GM19023 (cell line): ENCODE data around the gene ARHGEF19.
"Not testable (repeated sequence)": the region's sequence is repeated elsewhere in the genome, so short reads cannot be mapped to it uniquely, and the experiment has no call there.

ENCODE experiments used
- ATAC-seq: cut with Tn5 transposase; IDR thresholded peaks from one replicate; pipeline ENCODE4 v1.9.1; 2021; ENCODE audit warnings: mild to moderate bottlenecking, moderate library complexity; ENCODE audit not compliant: unreplicated experiment

Gene ARHGEF19

DNA sequence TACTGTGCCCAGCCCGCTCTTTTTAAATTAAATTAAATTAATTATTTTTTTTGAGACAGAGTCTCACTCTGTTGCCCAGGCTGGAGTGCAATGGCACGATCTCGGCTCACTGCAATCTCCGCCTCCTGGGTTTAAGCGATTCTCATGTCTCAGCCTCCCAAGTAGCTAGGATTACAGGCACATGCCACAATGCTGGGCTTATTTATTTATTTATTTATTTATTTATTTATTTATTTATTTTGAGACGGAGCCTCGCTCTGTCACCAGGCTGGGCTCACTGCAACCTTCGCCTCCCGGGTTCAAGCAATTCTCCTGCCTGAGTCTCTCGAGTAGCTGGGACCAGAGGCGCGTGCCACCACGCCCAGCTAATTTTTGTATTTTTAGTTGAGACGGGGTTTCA is 10.3 kb upstream of the ARHGEF19 start:
- not testable (repeated sequence) for ATAC-seq

DNA sequence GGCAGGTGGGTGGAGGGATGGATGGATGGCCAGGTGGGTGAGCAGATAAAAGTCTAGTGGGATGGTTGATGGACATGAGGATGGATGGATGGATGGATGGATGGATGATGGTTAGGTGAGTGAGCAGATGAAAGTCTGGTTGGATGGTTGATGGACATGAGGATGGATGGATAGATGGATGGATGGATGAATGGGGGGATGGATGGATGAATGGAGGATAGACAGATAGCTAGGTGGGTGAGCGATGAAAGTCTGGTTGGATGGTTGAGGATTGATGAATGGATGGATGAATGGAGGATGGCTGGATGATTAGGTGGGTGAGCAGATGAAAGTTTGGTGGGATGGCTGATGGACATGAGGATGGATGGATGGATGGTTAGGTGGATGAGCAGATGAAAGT is 9.0 kb upstream of the ARHGEF19 start:
- no peak for ATAC-seq

DNA sequence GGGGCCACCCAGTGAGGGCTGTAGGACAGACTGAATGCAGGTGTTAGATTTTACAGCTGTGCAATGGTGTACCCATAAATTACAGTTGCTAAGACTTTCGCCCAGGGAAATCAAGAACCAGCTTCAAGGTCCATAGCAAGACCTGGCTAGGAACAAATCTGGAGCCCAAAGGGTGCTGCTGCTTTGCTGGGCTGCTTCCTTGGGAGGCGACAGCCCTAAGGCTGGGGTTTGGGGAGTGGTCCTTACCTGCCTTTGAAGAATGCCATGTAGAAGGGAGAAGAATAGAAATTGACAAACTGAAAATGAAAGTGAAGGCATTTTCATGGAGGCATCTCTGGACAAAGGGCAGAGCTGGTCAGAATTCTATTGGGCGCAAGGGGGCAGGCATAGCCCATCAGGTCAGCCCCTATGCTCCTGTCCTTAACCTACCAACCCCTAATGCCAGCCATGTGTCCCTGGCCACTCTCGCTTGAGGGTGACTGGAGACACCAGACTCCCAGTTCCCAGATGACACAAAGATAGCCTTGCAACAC is 7.6 kb upstream of the ARHGEF19 start:
- no peak for ATAC-seq

DNA sequence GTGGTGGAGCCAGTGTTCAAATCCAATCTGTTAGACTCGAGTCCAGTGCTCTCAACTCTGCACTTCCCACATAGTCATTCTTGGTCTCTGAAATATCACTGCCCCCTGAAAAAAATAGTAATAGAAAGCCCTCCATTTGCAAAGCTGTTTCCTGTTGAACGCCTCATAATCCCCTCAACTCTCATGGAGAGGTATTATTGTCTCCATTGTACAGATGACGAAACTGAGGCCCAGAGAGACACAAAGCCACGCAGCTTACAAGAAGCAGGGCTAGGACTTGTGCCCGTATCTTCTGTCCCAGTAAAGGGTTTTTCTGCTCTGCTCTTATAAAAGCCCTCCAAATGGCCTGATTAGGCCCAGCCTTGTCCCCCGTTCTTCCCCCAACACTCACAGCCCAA is 6.2 kb upstream of the ARHGEF19 start:
- ATAC-seq: no peak

DNA sequence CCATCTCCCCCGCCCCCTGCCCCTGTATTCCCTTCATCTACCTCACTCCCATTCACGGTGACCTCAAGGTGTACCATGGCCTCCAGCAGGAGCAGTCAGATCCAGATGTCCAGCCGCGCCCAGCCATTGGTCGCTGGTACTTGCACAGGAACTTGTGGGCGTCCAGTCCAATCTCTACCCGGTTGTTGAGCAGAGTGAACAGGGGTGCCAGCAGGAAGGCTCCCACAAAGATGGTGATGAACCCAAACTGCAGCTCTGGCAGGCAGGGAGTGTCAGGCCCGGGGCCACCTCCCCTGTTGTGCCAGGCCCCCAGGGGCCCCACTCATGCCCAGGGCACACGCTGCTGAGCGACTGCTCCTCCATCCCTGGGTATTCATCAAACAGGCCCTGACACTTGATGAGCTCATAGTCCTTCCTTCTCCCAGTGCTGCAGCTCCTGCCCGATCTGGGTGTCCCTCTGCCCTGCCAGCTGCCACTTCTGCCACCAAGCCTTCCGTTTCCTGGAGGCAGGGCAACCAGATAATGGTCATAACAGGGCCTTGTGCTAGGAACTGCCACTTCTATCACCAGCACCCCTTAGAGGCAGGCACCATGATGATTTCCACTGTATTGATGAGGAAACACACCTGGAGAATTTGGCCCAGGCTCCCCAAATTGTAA is 5.7 kb upstream of the ARHGEF19 start:
- ATAC-seq: no peak

DNA sequence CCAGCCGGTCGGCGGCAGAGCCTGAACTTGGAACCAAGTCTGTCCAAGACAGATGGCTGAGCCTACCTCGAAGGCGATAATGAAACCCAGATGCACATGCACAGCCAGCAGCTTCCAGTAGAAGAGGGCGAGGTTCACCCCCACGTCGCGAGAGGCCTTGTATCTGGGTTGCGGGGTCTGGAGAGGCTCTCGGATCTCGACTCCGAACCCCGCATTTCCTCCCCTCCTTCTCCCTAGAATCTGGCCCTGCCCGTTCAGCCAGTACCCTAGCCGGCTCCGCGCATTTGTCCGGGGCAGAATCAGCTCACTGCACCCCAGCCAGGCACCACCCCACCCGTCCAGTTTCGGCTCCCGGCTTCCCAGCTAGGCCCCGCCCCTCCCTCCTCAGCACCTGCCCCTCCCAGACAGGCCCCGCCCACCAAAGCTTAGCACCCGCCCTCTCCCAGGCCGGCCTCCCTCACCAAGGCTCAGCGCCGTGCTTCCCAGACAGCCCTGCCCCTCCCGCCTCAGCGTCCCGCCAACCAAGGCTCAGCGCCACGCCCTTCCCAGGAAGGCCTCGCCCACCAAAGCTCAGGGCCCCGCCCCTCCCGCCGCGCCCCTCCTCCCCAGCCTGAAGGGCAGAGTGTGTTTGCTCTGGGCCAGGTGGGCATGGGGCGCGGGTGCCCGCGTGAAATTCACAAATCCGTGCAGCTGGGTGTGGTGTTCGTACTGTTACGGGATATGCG is 4.8 kb upstream of the ARHGEF19 start:
- peak; percentile 86 for ATAC-seq

DNA sequence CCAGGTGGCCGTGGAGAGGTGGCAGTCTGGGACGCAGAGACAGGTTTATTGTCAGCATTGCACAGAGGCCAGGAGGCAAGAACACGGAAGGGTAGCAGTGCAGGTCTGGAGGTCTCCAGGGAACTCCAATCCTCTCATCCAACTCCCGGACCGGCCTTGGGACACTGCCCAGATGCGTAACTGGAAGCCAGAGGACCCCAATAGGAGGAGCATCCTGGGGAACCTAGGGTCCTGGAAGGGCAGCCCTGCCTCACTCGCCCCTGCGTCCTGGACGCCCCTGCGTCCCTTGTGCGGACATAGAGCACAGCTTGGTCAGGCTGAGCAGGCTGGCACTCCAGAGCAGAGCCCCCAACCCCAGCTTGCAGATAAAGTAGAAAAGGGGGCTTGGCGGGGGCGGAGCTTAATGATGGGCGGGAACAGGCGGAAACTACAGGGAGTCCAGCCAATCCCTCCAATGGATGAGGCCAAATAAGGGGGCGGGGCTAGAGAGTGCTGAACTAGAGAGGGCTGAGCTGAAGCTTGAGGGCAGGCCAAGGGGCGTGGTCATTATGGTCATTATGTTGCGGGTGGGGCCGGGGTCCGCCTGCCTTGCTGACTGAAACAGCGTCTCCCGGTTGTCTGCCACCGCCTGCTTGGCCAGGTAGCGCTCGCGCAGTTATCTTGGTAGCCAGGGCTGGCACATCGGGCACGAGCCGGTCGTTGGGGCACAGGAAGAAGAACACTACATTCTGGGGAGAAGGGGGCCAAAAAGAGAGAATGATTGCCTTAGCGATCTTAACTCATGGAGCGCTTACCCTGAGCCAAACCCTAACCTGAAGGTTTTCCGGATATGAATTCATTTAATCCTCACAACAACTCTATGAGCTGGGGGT is 3.7 kb upstream of the ARHGEF19 start:
- ATAC-seq: peak; percentile 44

DNA sequence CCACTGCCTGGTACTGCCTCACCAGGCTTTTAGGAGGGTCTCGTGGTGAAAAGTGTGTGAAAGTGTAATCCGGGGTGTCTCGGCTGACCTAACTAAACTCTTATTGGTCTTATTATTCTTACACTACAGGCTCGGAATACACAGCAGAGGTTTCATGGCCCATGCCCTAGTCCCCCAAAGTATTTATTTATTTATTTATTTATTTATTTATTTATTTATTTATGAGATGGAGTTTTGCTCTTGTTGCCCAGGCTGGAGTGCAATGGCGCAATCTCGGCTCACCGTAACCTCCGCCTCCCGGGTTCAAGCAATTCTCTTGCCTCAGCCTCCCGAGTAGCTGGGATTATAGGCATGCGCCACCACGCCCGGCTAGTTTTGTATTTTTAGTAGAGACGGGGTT is 2.8 kb upstream of the ARHGEF19 start:
- not testable (repeated sequence) for ATAC-seq

DNA sequence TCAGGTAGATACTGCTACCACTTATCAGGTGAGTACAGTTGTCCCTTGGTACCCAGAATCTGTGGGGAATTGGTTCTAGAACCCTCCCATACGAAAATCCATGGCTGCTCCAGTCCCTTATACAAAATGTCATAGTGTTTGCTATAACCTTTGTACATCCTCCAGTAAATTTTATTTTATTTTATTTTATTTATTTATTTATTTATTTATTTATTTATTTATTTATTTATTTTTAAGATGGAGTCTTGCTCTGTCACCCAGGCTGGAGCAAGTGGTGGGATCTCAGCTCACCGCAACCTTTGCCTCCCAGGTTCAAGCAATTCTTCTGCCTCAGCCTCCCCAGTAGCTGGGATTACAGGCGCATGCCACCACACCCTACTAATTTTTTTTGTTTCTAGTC is 1.1 kb upstream of the ARHGEF19 start:
- ATAC-seq: not testable (repeated sequence)

DNA sequence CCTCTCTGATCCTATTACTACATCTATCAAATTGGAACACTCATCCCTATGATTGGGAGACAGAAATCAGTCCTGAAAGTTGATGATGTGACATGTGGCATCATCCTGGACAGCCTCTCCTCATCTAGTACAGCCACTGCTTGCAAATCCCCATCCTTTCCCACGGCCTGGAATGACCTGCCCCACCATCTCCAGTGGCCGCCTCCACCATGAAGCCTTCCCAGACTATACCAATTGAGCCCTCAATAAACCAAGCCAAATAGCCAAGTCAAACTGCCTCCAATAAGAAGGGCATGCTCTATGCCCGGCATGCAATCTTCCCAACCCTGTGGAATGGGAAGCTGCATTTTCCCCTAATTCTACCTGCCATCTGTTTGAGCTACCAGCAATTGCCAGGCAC is 561 bp upstream of the ARHGEF19 start:
- no peak for ATAC-seq

DNA sequence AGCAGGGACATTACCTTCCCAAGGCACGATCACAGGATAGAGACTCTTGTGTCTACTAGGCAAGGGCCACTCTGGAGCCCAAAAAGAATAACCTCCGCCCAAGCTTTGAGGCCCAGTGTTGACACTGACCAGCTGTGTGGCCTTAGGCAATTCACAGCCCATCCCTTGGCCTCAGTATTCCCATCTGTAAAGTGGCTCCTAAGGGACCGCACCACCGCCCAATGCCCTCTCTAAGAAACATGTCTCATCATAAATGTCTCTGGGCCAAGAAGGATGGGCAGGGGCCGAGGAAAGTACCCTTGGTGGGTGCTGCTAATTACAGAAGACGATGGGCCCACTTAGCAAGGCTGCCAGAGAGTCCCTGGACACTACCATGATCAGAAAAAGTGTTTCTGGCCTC is 628 bp downstream of the ARHGEF19 start:
- ATAC-seq: no peak

DNA sequence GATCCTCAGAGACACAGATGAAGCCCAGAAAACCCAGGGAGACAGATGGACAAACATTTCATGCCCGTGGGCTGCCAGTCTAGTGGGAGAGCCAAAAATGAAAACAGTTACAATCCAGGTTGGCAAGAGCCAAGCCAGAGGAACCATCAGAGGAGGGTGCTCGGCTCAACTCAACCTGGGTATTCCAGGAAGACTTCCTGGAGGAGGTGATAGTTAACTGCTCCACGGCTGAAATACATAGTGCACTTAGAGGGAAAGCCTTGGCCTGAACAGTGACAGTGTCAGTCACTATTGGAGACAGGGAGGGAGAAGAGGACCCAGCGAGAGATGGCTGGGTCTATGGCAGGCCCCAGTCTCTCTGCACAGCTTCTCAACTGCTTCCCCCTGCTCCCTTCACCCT is 1.9 kb downstream of the ARHGEF19 start:
- no peak for ATAC-seq

DNA sequence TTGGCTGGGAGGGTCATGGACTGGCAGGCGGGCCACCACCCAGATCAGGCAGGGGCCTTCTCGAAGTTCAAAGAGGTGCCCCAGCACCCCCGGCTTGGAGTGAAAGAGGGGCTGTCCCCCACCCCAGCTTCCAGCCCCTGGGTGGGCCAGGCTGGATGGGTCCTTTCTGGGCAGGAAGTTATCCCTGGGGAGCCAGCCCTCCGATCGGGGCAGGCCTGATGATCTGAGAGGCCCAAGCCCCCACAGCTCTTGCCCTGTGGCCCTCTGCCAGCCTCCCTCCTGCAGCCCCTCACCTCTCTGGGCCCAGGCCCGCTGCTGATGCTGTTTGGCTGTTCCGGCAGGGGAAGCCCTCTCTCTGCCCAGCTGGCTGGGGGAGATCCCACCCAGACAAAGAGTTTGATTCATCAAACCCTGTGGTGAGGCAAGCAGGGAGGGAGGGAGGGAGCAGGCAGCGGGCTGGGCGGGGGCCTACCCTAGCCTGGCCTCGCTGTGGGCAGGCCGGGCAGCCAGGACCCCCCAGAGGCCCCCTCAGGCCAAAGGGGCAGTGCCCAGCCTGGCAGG is 2.5 kb downstream of the ARHGEF19 start:
- no peak for ATAC-seq

DNA sequence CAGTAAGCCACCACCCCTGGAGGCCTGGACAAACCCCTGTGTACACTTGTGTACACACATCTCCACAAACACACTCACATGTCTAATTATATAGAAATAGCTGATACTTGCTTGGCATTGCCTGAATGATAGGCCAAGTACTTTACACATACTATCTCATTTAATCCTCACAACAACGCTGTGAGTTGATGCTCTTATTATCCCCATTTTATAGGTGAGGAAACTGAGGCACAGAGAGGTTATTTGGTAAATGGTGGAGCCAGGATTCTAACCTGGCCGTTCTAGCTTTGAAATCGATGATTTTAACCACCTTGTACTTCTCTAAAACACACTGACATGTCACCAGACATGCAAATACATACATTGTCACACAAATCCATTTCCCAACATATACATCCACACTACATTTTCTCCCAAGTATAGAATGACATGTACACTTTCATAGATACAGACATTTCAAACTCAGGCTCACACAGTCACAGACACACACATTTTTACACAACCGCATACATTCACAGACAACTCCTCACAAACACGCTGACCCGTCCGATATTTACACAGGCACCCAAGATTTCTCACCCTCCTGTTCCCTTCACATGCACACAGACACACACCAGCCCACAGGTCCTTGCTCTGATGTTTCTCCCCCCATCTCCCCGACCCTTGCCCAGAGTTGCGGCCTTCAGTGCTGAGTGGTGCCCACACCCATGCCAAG is 3.2 kb downstream of the ARHGEF19 start:
- no peak for ATAC-seq

DNA sequence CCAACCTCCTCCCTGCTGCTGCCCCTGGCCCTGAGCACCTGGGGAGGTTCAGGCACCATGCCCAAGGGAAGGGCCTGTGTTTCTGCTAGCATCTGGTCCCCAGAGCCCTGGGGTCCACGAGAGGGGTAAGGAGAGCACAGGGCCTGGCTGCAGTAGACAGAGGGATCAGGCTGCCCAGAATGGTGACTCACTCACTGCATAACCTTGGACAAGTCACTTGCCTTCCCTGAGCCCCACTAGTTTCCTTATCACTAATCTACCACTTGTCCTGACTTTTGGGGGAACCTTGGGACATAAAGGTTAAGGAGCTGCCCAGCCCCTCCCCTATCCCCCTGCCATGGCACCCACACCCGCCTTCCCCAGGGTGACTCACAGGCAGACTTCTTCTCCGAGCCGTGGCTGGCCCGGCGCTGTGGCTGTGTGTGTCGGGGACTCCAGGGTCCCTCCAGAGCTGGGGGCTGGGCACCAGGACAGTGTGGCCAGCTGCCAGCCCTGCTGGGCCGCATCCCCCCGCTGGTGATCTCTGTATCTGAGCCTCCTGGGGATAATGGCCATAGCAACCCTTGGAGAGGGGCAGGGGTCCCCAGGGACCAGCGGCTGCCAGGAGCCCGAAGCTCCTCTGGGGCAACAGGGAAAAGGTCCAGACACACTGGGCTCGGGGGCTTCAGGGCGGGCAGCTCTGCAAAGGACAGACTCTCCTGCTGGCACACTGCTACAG is 4.0 kb downstream of the ARHGEF19 start:
- ATAC-seq: no peak

DNA sequence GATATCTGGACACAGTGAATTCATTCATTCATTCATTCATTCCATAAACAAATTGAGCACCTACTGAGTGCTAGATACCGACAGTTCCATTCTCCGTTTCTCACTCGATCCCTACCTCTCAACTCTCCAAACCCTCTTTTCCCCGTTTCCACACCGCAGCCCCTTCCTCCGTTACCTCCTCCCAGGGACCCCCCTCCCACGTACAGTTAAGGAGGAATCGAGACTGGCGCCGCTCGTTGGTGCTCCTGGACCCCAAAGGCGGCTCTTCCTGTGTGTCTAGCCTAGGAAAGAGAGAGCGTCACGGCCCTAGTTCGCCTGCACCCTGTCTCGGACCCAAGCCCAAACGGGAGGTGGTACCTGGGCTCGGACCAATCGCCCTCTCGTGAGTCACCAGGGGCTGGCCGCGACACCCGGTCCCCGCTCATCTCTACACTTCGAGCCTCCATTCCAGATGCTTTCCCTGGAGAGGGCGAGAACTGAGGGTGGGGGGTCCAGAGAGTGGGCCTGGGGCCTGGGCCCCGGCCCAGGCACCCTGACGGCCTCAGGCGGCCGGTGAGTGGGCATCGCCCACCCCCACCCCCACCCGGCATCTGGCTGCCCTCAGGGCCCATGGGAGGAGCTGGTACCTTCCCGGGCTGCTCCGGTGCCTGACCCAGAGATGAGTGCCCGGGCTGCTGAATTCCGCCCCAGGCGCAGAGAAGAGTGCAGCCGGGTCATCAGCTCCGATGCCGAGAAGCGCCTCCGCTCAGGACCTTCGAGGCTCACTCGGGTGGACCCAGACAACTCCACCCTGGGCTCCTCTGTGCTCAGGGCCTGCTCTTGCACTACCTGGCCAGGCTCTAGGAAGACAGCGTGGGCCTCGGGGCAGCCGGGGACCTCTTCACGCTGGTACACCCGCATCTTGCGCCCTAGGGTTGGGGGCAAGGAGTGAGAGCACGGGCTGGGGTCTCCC is 4.9 kb downstream of the ARHGEF19 start:
- ATAC-seq: no peak

DNA sequence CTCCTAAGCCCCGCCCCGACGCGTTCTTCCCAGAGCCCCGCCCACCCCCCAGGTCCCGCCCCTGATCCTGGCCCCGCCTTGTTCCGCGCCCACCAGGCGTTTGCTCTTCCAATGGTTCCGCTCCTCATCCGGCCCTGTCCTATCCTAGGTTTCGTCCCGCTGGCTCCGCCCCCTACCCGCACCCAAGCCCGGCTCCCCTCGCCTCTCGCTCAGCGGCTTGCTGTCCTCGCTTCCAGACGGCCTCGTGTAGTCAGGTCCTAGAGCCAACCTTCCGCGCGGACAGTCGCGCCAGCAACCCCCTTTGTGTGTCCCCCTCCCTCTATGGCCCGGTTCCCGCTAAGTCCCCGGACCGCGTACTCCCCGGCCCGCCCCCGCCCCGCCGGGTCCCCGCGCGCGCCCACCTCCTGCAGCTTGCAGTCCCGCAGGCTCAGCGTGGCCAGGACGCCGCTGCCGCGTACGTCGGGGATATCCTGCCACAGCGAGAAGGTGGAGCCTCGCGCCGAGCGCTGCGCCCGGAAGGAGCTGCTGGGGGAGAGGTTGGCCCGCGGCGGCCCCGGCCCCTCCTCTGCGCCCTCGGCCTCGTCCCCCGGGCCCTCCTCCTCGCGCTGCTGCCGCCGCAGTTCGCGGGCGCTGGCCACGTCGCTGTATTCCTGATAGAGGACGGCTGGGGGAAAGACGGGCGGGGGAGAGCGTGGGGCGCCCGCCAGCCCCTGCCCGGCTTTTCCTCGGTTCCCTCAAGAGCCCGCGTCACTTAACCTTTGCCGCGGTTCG is 5.7 kb downstream of the ARHGEF19 start:
- ATAC-seq: peak; percentile 73
